Kidney (tissue), 14 donors: Measurements from ENCODE around the gene GFRA4. TPM values are rescaled to one million over a fixed set of nuclear protein-coding genes. Genes with fewer than 3 reads are reported as not detected.

Experiments
- DNase-seq, 5 donors: peaks; one replicate each; pipeline ENCODE4 v3.0.0-alpha.2; 2013 to 2020
- FAIRE-seq: peaks from 2 replicates; lab custom pipeline; 2012; peaks lifted over from hg19 to GRCh38; lab: Jason Lieb, UNC
- H3K27ac ChIP-seq, 2 donors: one replicate each; pipeline ENCODE4 v1.7.0; 2013; ENCODE audit warnings: low read depth in 2 of 2, low read length in 2 of 2, inconsistent platforms in 1 of 2
- H3K27me3 ChIP-seq: one replicate; pipeline ENCODE4 v1.7.1; 2013; ENCODE audit warnings: low read length, inconsistent platforms; ENCODE audit not compliant: control insufficient read depth, insufficient read depth
- H3K36me3 ChIP-seq, 3 donors: one replicate each; pipeline versions ENCODE4 v1.7.0 to v1.7.1; 2013; ENCODE audit warnings: low read length in 3 of 3, control low read depth in 1 of 3, inconsistent platforms in 1 of 3; ENCODE audit not compliant: insufficient read depth in 3 of 3, control insufficient read depth in 2 of 3
- H3K4me1 ChIP-seq, 3 donors: one replicate each; pipeline versions ENCODE4 v1.7.0 to v1.7.1; 2013; ENCODE audit warnings: low read length in 3 of 3, inconsistent platforms in 1 of 3, low read depth in 1 of 3; ENCODE audit not compliant: control insufficient read depth in 2 of 3, insufficient read depth in 2 of 3
- H3K4me3 ChIP-seq, 3 donors: one replicate each; pipeline versions ENCODE4 v1.7.0 to v1.8.1; 2013; ENCODE audit warnings: low read length in 3 of 3, control low read depth in 1 of 3, inconsistent platforms in 1 of 3
- H3K9ac ChIP-seq, 3 donors: one replicate each; pipeline versions ENCODE4 v1.7.0 to v1.7.1; 2013; ENCODE audit warnings: low read length in 3 of 3, control low read depth in 1 of 3, inconsistent platforms in 1 of 3
- H3K9me3 ChIP-seq, 3 donors: one replicate each; pipeline versions ENCODE4 v1.7.0 to v1.7.1; 2013; ENCODE audit warnings: low read length in 3 of 3, control low read depth in 1 of 3, inconsistent platforms in 1 of 3; ENCODE audit not compliant: control insufficient read depth in 2 of 3, insufficient read depth in 1 of 3
- intact Hi-C: fragments of 100-400 bp; cut with DNase I; formaldehyde crosslinking; loops from one replicate; pipeline ENCODE4 v1.11.1; 2022
- polyA plus RNA-seq: library from polyadenylated mRNA; stranded (reverse); fragments of 350-450 nt; fragmentation: Illumina TruSeq; extraction: RNeasy Lipid Tissue Mini Kit (QIAGEN cat#74804); gene quantifications from one replicate; pipeline ENCODE4 v1.2.3, GENCODE V29; 2014; ENCODE audit warnings: low read depth, low replicate concordance; ENCODE audit not compliant: insufficient read depth
- total RNA-seq: library from RNA; stranded (reverse); fragmentation: NEBNext Ultra II Directional; extraction: Animal tissue kit (Norgen Biotek cat#: 25700); gene quantifications from one replicate; pipeline ENCODE4 v1.2.1, GENCODE V29; 2021
- TF ChIP-seq, protein P1 (sequence below): IDR thresholded peaks from 3 replicates; pipeline ENCODE4 v1.5.1; 2012; ENCODE audit warnings: mild to moderate bottlenecking, moderate library complexity, borderline replicate concordance; ENCODE audit not compliant: insufficient read depth; ENCODE audit errors: extremely low read depth
- donor health status: control.
- donor health status: control.
- donor health status: control.
- donor health status: control.
- donor health status: control.
- donor health status: DM: yes; HTN: yes; CAD: no.
- donor health status: Normal renal cell carcinoma (clear cell type).

The GFRA4 gene
- total and polyA plus RNA-seq, 2 donors from 2014 or later, result 0.56 TPM; not detected in 1

DNA sequence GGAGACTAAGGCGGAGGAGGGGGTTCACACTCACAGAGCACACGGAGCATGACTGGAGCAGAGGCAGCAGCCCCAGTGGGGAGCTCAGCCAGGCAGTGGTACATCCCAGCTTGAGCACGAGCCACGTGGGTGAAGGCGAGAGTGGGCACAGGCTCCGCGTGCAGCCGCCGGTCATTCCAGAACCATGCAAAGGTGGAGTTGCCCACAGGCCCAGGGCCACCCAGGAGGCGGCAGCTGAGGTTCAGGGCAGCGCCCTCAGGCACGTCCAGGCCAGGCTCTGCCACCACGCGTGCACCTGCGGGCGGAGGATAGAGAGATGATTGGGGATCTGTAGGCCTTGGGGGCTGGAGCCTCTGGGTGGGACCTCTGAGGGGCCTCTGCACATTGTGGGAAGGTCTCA is 28.1 kb upstream of the GFRA4 start:
- Histone ChIP-seq H3K27ac (no peak overlapping the region), H3K9ac (no peak overlapping the region), H3K4me1 (peaks cover 0 to 4% (median 3%) of the 10 kb centered on the region in 3 donors), H3K36me3 (no peaks in the 10 kb centered on the region), H3K9me3 (no peaks in the 10 kb centered on the region), H3K27me3 (no peaks in the 10 kb centered on the region), H3K4me3 (no peak overlapping the region)
- DNase-seq, result peak in 1 of 5 donors; percentile 76
- intact Hi-C loops, result no loop called here
- FAIRE-seq, result no peak
- TF ChIP-seq, protein P1, sequence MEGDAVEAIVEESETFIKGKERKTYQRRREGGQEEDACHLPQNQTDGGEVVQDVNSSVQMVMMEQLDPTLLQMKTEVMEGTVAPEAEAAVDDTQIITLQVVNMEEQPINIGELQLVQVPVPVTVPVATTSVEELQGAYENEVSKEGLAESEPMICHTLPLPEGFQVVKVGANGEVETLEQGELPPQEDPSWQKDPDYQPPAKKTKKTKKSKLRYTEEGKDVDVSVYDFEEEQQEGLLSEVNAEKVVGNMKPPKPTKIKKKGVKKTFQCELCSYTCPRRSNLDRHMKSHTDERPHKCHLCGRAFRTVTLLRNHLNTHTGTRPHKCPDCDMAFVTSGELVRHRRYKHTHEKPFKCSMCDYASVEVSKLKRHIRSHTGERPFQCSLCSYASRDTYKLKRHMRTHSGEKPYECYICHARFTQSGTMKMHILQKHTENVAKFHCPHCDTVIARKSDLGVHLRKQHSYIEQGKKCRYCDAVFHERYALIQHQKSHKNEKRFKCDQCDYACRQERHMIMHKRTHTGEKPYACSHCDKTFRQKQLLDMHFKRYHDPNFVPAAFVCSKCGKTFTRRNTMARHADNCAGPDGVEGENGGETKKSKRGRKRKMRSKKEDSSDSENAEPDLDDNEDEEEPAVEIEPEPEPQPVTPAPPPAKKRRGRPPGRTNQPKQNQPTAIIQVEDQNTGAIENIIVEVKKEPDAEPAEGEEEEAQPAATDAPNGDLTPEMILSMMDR, result no peak

DNA sequence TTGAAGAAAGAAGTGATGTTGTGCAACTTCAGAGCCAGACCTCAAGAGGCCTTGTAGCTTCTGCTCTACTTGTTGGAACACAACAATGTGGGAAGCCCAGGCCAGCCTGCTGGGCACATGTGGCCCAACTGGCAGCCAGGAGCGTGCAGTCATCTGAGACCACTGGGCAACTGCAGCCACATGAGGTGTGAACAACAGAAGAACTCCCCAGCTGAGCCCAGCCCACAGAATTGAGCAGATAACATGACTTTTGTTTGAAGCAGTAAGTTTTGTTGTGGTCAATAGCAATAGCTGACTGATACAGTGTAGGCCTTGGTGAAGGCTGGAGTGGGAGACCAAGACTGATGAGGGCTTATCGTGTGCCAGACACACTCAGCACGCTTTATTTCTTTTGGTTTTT is 27.2 kb upstream of the GFRA4 start:
- Histone ChIP-seq H3K27me3 (no peaks in the 10 kb centered on the region), H3K27ac (no peak overlapping the region), H3K36me3 (no peaks in the 10 kb centered on the region), H3K4me1 (peaks cover 0 to 4% (median 3%) of the 10 kb centered on the region in 3 donors), H3K9me3 (no peaks in the 10 kb centered on the region), H3K4me3 (no peak overlapping the region), H3K9ac (no peak overlapping the region)
- intact Hi-C loops, result no loop called here
- DNase-seq, result no peak
- TF ChIP-seq, protein P1, result no peak
- FAIRE-seq, result no peak

DNA sequence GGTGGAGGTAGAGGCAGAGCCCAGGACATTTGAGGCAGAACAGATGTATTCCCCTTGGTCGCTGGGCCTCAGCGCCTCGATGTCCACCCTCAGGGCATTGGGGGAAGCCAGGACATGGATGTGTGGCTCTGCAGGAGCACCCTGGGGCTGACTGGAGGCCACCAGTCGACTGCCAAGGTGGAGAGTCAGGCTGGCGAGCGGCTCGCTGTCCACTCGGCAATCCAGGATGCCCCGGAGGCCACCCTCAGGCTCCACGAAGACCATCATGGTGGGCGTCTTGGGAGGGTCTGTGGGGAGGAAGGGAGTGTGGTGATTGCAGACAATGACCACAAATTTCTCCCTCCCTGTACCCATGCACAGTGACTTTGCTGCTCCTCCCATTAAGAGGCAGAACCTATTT is 26.8 kb upstream of the GFRA4 start:
- no peak for FAIRE-seq

More for the DNA sequence above, 26.8 kb upstream of the GFRA4 start:
- Histone ChIP-seq H3K27ac (no peak overlapping the region), H3K9ac (no peak overlapping the region), H3K4me1 (peaks cover 0 to 4% (median 3%) of the 10 kb centered on the region in 3 donors), H3K36me3 (no peaks in the 10 kb centered on the region), H3K27me3 (no peaks in the 10 kb centered on the region), H3K4me3 (no peak overlapping the region), H3K9me3 (no peaks in the 10 kb centered on the region)
- intact Hi-C loops, result no loop called here
- TF ChIP-seq, protein P1, result no peak
- DNase-seq, result no peak
